ENCODE results near the gene ZNF609.
A peak's percentile ranks its signal among the peaks of the same experiment; 100 is the strongest.

ZNF609 gene

DNA sequence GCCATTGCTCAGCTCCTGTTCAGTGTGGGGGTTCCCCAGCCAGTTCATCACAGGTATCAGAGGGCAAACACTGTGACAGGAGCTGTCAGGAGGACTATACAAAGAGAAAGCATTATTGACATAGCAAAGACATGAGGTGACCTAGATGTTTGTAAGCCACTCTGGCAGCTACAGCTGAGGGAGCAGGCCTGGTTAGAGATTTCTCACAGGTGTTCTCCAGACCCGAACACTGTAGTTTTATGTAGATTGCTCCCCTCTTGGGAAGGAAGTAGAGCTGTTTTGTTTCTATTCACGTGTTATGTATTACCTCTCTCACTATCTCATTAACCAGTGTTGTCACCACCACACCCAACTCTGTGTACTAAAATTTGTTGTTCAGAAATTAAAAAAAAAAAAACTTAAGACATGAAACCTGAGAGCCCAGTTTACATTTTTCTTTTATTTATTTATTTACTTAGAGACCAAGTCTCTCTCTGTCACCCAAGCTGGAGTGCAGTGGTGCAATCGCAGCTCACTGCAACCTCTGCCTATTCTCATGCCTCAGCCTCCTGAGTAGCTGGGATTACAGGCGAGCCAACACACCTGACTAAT is 191.3 kb downstream of the ZNF609 start:
- DNase-seq (ENCODE audit: low read depth) = no peak
- TF ChIP-seq, protein P1, sequence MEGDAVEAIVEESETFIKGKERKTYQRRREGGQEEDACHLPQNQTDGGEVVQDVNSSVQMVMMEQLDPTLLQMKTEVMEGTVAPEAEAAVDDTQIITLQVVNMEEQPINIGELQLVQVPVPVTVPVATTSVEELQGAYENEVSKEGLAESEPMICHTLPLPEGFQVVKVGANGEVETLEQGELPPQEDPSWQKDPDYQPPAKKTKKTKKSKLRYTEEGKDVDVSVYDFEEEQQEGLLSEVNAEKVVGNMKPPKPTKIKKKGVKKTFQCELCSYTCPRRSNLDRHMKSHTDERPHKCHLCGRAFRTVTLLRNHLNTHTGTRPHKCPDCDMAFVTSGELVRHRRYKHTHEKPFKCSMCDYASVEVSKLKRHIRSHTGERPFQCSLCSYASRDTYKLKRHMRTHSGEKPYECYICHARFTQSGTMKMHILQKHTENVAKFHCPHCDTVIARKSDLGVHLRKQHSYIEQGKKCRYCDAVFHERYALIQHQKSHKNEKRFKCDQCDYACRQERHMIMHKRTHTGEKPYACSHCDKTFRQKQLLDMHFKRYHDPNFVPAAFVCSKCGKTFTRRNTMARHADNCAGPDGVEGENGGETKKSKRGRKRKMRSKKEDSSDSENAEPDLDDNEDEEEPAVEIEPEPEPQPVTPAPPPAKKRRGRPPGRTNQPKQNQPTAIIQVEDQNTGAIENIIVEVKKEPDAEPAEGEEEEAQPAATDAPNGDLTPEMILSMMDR (IDR thresholded peaks at IDR 0.05; ENCODE audit: low read length, missing control alignments) = no peak
- no peak overlapping the region for H3K4me3 ChIP-seq (replicated peaks; ENCODE audit: low read depth, low read length)

DNA sequence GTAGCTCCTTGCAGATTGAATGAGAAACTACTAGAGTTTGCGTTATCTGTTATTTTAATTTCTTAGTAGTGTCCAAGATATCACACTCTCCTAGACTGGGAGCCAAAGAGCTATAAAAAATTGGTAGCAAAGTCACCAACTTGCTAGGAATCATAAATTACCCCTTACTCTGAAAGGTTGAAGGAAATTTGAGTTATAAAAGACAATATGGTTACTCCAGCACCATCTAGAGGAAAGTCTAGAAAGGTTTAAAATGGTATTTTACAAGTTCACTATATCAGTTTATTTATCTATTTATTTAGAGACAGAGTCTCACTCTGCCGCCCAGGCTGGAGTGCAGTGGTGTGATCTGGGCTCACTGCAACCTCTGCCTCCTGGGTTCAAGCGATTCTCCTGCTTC is 193.4 kb downstream of the ZNF609 start:
- peak; percentile 52 for DNase-seq (ENCODE audit: low read depth)
- no peak overlapping the region for H3K4me3 ChIP-seq (replicated peaks; ENCODE audit: low read depth, low read length)
- TF ChIP-seq, protein P1 (IDR thresholded peaks at IDR 0.05; ENCODE audit: low read length, missing control alignments) = peak; percentile 32

DNA sequence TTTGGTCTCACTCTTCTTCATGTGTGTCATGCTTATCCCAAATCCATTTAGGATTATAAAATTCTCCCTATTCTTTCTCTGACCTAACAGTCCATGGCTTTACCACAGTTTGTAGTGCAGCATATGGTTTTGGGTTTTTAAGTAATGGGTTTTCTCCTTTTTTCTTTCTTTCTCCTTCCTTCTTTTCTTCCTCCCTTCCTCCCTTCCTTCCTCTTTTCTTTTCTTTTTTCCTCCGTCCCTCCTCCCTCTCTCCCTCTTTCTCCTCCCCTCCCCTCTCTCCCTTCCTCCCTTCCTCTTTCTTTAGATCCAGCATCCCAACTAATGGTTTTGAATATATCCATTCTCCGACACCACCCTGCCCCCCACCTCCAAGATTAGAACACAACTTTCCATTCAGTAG is 196.1 kb downstream of the ZNF609 start:
- H3K4me3 ChIP-seq (replicated peaks; ENCODE audit: low read depth, low read length) = no peak overlapping the region
- TF ChIP-seq, protein P1 (IDR thresholded peaks at IDR 0.05; ENCODE audit: low read length, missing control alignments) = no peak
- no peak for DNase-seq (ENCODE audit: low read depth)

DNA sequence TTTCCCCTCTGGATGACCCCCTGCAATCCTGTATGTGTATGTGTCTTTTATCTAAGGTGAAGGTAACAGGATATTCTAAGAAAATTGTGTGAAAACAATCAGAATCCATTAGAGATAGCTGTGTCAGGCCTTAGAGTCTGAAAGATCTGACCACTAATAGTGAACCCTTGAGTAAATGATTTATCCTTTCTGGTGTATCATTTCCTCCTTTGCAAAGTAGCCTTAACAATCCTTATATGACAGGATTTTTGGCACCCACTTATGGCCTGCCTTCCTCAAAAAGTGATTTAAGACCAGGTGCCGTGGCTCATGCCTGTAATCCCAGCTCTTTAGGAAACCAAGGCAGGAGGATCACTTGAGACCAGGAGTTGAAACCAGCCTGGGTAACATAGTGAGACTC is 204.8 kb downstream of the ZNF609 start:
- H3K4me3 ChIP-seq (replicated peaks; ENCODE audit: low read depth, low read length) = no peak overlapping the region
- TF ChIP-seq, protein P1 (IDR thresholded peaks at IDR 0.05; ENCODE audit: low read length, missing control alignments) = no peak
- no peak for DNase-seq (ENCODE audit: low read depth)

DNA sequence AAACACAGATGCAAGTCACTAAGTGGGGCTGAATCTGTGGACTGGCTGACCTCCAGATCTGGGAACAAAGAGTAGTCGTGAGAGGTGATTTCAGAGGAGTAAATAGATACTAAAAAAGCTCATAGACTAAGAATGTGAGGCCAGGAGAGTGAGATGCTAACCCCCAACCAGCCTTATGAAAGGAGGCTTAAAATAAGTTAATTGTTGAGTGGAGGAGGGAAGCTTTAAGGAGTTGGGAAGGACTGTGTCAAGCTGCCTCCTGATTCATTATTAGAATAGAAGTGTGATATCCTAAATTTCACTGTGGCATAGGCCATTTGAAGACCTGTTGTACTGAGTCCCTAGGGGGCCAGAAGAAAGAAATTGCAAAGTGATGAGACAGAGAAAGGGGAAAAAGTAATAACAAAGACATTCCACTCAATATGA is 207.4 kb downstream of the ZNF609 start:
- DNase-seq (ENCODE audit: low read depth) = peak; percentile 33
- H3K4me3 ChIP-seq (replicated peaks; ENCODE audit: low read depth, low read length) = no peak overlapping the region
- TF ChIP-seq, protein P1 (IDR thresholded peaks at IDR 0.05; ENCODE audit: low read length, missing control alignments) = no peak

DNA sequence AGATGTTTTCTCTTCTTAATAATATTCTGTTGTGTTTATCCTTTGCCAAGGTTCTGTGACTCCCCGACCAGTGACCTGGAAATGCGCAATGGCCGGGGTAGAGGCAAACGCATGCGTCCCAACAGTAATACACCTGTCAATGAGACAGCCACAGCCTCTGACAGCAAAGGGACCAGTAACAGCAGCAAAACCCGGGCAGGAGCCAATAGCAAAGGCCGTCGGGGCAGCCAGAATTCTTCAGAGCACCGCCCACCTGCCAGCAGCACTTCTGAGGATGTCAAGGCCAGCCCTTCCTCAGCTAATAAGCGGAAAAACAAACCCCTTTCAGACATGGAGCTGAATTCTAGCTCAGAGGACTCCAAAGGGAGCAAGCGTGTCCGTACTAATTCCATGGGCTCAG is 213.5 kb downstream of the ZNF609 start:
- no peak for DNase-seq (ENCODE audit: low read depth)
- H3K4me3 ChIP-seq (replicated peaks; ENCODE audit: low read depth, low read length) = no peak overlapping the region
- TF ChIP-seq, protein P1 (IDR thresholded peaks at IDR 0.05; ENCODE audit: low read length, missing control alignments) = no peak

DNA sequence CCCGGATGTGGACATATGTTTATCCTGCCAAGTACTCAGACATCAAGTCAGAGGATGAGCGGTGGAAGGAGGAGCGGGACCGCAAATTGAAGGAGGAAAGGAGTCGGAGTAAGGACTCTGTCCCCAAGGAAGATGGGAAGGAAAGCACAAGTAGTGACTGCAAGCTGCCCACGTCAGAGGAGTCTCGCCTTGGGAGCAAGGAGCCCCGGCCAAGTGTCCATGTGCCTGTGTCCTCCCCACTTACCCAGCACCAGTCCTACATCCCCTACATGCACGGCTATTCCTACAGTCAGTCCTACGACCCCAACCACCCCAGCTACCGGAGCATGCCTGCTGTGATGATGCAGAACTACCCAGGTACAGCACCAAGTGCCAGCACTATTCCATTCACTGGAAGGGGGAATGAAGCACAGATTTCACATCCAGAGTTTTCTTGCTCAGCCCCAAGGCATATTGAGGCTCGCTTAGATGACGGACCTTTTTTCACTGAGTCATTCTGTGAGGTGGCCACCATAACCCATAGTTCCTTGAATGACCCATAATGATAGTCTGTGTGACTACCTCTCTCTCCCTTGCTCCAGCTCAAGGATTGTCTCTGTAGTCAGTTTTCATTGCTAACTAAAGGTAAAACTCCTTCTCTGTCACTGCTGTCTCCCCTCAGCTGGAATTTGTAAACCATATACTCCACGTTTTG is 217.9 kb downstream of the ZNF609 start:
- DNase-seq (ENCODE audit: low read depth) = no peak
- TF ChIP-seq, protein P1 (IDR thresholded peaks at IDR 0.05; ENCODE audit: low read length, missing control alignments) = no peak
- H3K4me3 ChIP-seq (replicated peaks; ENCODE audit: low read depth, low read length) = no peak overlapping the region
